Thyroid gland (tissue), 4 donors: ENCODE data around the gene ZMIZ1. TPM values are rescaled to one million over a fixed set of nuclear protein-coding genes. Genes with fewer than 3 reads are reported as not detected.
A peak's percentile ranks its signal among the peaks of the same experiment; 100 is the strongest.

Experiments
- DNase-seq, 2 donors: peaks; one replicate each; pipeline ENCODE4 v3.0.0-alpha.2; 2019
- H3K27ac ChIP-seq, 3 donors: fragments of 200-600 bp; sonication (generic); 1 replicate in 2 of 3; 2 replicates in 1 of 3; pipeline ENCODE4 v1.5.1; 2016 to 2019; ENCODE audit warnings: mild to moderate bottlenecking in 1 of 3, moderate library complexity in 1 of 3
- H3K27me3 ChIP-seq: fragments of 200-600 bp; sonication (generic); one replicate; pipeline ENCODE4 v1.5.1; 2019
- H3K36me3 ChIP-seq, 2 donors: fragments of 200-600 bp; sonication (generic); one replicate each; pipeline ENCODE4 v1.5.1; 2016 to 2019
- H3K4me1 ChIP-seq, 2 donors: fragments of 200-600 bp; sonication (generic); one replicate each; pipeline ENCODE4 v1.5.1; 2017 to 2019
- H3K4me3 ChIP-seq, 3 donors: fragments of 200-600 bp; sonication (generic); replicated peaks in 1 of 3; 1 replicate in 2 of 3; 2 replicates in 1 of 3; pipeline ENCODE4 v1.5.1; 2016; ENCODE audit warnings: mild to moderate bottlenecking in 1 of 3
- H3K9me3 ChIP-seq: fragments of 200-600 bp; sonication (generic); one replicate; pipeline ENCODE4 v1.5.1; 2017
- POLR2A ChIP-seq, 2 donors: fragments of 450-650 bp; IDR thresholded peaks; one replicate each; pipeline ENCODE4 v1.6.1; 2017; ENCODE audit warnings: antibody characterized with exemption in 2 of 2, mild to moderate bottlenecking in 2 of 2, moderate library complexity in 1 of 2
- WGBS, 2 donors: methylation state at CpG; one replicate each; pipeline ENCODE4 v1.1.5; 2017; 5-methylcytosine and 5-hydroxymethylcytosine counted together
- intact Hi-C: fragments of 100-400 bp; cut with DNase I; formaldehyde crosslinking; loops from one replicate; pipeline ENCODE4 v1.15.1; 2023
- total RNA-seq, 4 donors: library from RNA; depleted of rRNA; stranded (reverse); fragments of >200 nt; gene quantifications; one replicate each; pipeline ENCODE4 v1.2.3, GENCODE V29; 2016
- TF ChIP-seq, protein P1 (sequence below), 6 experiments: fragments of 200-600 bp in 3 of 6; fragments of 450-650 bp in 3 of 6; sonication (generic) in 3 of 6; IDR thresholded peaks; one replicate each; pipeline ENCODE4 v1.5.1; 2016 to 2019; ENCODE audit warnings: antibody characterized with exemption in 6 of 6, mild to moderate bottlenecking in 2 of 6, inconsistent platforms in 1 of 6, moderate library complexity in 1 of 6

Gene ZMIZ1
- total RNA-seq, 4 donors from 2014 or later: 59.9 to 128 (median 94.4) TPM

DNA sequence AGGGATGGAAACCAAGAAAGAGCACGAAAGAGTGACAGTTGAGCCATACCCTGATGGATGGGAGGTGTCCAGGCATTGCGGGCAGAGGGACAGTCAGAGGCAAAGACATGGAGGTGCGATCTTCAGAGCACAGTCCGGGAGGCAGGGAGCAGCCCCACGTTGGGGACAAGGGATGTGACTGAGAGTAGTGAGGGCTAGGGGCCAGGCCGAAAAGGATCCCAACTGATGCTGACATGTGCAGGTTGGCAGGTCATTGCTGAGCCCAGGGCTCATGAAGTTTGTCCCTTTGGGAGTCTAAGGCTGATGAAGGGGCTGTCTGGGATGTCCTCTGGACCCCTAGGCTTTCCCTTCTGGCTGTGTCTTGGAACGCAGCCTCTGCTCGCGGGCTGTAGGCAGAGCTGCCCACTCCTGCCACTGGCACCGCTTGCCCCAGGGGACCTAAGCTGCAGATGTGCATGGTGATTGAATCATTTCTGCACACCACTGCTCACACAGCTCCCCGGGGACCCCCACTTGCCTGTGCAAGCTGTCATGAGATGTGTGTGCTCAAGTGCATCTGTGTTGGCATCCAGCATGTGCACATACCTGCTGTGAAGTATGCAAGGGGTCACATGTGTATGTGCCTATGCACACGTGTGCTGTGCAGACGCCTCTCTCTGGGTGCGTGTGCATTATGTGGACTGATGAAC lies 125.1 kb downstream of the ZMIZ1 start:
- intact Hi-C loops: loop anchor here (10.0 kb wide), 1 partner anchor 889 kb away; no protein-coding TSS in a partner anchor
- H3K27ac ChIP-seq: peak overlapping the region in 2 of 3 donors; percentile 73 to 90
- H3K4me1 ChIP-seq: peaks cover 31 to 66% of the 10 kb centered on the region in 2 donors
- DNase-seq: no peak
- no peaks in the 10 kb centered on the region for H3K36me3 ChIP-seq
- TF ChIP-seq, protein P1, sequence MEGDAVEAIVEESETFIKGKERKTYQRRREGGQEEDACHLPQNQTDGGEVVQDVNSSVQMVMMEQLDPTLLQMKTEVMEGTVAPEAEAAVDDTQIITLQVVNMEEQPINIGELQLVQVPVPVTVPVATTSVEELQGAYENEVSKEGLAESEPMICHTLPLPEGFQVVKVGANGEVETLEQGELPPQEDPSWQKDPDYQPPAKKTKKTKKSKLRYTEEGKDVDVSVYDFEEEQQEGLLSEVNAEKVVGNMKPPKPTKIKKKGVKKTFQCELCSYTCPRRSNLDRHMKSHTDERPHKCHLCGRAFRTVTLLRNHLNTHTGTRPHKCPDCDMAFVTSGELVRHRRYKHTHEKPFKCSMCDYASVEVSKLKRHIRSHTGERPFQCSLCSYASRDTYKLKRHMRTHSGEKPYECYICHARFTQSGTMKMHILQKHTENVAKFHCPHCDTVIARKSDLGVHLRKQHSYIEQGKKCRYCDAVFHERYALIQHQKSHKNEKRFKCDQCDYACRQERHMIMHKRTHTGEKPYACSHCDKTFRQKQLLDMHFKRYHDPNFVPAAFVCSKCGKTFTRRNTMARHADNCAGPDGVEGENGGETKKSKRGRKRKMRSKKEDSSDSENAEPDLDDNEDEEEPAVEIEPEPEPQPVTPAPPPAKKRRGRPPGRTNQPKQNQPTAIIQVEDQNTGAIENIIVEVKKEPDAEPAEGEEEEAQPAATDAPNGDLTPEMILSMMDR (IDR thresholded peaks at IDR 0.05): no peak
- TF ChIP-seq POLR2A (IDR thresholded peaks at IDR 0.05): no peak
- H3K9me3 ChIP-seq: no peaks in the 10 kb centered on the region
- WGBS, 2 donors: 91 to 94% methylated on average over 13 to 14 of the region's 14 CpGs
- no peak overlapping the region for H3K4me3 ChIP-seq
- no peaks in the 10 kb centered on the region for H3K27me3 ChIP-seq

DNA sequence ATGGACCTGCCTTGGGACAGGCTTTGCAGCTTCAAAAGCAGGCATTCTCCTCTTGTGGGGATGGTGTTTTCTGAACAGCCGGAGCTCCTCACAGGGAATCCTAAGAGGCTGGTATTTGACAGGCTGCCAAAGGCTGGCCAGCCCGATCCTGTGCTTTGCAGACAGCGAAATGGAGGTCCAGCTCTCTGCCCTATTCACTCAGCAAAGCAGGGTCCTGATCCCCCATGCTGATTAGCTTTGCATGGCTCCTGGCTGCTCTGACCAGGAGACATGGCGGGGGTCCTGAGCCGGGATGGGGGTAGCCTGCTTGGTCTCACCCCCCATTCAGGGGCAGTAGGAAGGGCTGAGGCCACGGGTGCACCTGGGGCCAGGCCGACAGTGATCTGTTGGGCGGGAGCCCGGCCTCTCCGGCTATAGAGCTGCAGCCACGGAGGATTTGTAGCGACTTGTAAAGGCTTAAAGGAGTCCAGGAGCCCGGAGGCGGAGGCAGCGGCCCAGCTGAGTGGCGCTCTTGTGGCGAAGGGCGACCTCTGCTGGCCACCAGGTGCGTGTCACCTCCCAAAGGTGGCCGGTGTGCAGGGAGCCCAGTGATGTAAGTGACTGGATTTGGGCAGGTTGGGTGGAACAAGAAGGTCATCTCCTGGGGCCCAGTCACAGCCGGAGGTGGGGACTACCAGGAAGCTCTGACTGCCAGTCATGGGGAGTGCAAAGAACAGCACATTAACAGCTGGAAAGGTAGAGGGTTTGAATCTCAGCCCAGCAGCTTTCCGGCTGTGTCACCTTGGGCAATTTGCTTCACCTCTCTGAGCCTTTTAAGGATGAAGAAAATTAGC lies 126.5 kb downstream of the ZMIZ1 start:
- H3K27ac ChIP-seq: peak overlapping the region; percentile 73 to 93 (median 90)
- 13 to 18% methylated on average over 9 to 15 of the region's 22 CpGs for WGBS, 2 donors
- intact Hi-C loops: loop anchor here (5.0 to 10.0 kb wide), 4 partner anchors 123 to 1148 kb away; no protein-coding TSS in a partner anchor
- TF ChIP-seq, protein P1 (IDR thresholded peaks at IDR 0.05): peak; percentile 78 to 97 (median 93)
- TF ChIP-seq POLR2A (IDR thresholded peaks at IDR 0.05): peak in 1 of 2 donors; percentile 14
- no peaks in the 10 kb centered on the region for H3K9me3 ChIP-seq
- H3K4me1 ChIP-seq: peaks cover 29 to 51% of the 10 kb centered on the region in 2 donors
- no peak overlapping the region for H3K4me3 ChIP-seq
- no peaks in the 10 kb centered on the region for H3K27me3 ChIP-seq
- H3K36me3 ChIP-seq: no peaks in the 10 kb centered on the region
- DNase-seq: peak; percentile 90 to 92

GRCh38 chr10:79196470-79197461 lies 128.0 kb downstream of the ZMIZ1 start:
- Histone ChIP-seq H3K27me3 (no peaks in the 10 kb centered on the region), H3K9me3 (no peaks in the 10 kb centered on the region), H3K4me1 (peaks cover 18 to 36% of the 10 kb centered on the region in 2 donors), H3K36me3 (peaks cover 6 to 7% of the 10 kb centered on the region in 2 donors), H3K27ac (peak overlapping the region in 2 of 3 donors; percentile 14 to 45), H3K4me3 (no peak overlapping the region)
- no peak for TF ChIP-seq POLR2A (IDR thresholded peaks at IDR 0.05)
- TF ChIP-seq, protein P1 (IDR thresholded peaks at IDR 0.05): peak; percentile 66 to 89 (median 82)
- intact Hi-C loops: loop anchor here (5.0 to 10.0 kb wide), 4 partner anchors 124 to 1149 kb away; no protein-coding TSS in a partner anchor
- DNase-seq: peak; percentile 76 to 81
- 50 to 54% methylated on average over 9 to 13 of the region's 18 CpGs for WGBS, 2 donors

GRCh38 chr10:79197558-79197957 lies 128.8 kb downstream of the ZMIZ1 start:
- Histone ChIP-seq H3K27ac (no peak overlapping the region), H3K4me3 (no peak overlapping the region), H3K4me1 (peaks cover 23 to 33% of the 10 kb centered on the region in 2 donors), H3K9me3 (no peaks in the 10 kb centered on the region), H3K36me3 (peaks cover 11% of the 10 kb centered on the region in 2 donors), H3K27me3 (no peaks in the 10 kb centered on the region)
- intact Hi-C loops: loop anchor here (5.0 to 10.0 kb wide), 4 partner anchors 125 to 1150 kb away; no protein-coding TSS in a partner anchor
- DNase-seq: no peak
- 97 to 98% methylated on average over 4 of the region's 4 CpGs for WGBS, 2 donors
- no peak for TF ChIP-seq POLR2A (IDR thresholded peaks at IDR 0.05)
- TF ChIP-seq, protein P1 (IDR thresholded peaks at IDR 0.05): no peak
